HTR-8/SVneo (cell line): ENCODE results near the gene RNF141.
A peak's percentile ranks its signal among the peaks of the same experiment; 100 is the strongest.

Source experiments
- DNase-seq: peaks from one replicate; pipeline ENCODE4 v3.0.0; 2011; ENCODE audit warnings: low spot score, mixed read lengths; ENCODE audit not compliant: insufficient read length
- FAIRE-seq: peaks from 2 replicates; lab custom pipeline; 2011; peaks lifted over from hg19 to GRCh38; lab: Jason Lieb, UNC

RNF141 gene

GRCh38 chr11:10486161-10486840, 54.7 kb downstream of the RNF141 start:
- DNase-seq (no peak), FAIRE-seq (no peak)

- no peak for FAIRE-seq
- no peak for DNase-seq
Measured at GRCh38 chr11:10485646-10486045, 55.3 kb downstream of the RNF141 start.

- no peak for DNase-seq
- FAIRE-seq: no peak
Measured at GRCh38 chr11:10484461-10485180, 56.4 kb downstream of the RNF141 start.

- FAIRE-seq: no peak
- DNase-seq: no peak
Measured at GRCh38 chr11:10483584-10483983, 57.4 kb downstream of the RNF141 start.

GRCh38 chr11:10483174-10483573, 57.8 kb downstream of the RNF141 start:
- no peak for FAIRE-seq

GRCh38 chr11:10481560-10482349, 59.2 kb downstream of the RNF141 start:
- FAIRE-seq: no peak
- DNase-seq: no peak

More at GRCh38 chr11:10483174-10483573, 57.8 kb downstream of the RNF141 start:
- no peak for DNase-seq

GRCh38 chr11:10480760-10481159, 60.2 kb downstream of the RNF141 start:
- FAIRE-seq (no peak), DNase-seq (no peak)

GRCh38 chr11:10480026-10480425, 61.0 kb downstream of the RNF141 start:
- FAIRE-seq: no peak

GRCh38 chr11:10478574-10479550, 62.1 kb downstream of the RNF141 start:
- FAIRE-seq: no peak

More at GRCh38 chr11:10480026-10480425, 61.0 kb downstream of the RNF141 start:
- DNase-seq: no peak

GRCh38 chr11:10478066-10478465, 62.9 kb downstream of the RNF141 start:
- FAIRE-seq (no peak), DNase-seq (no peak)

More at GRCh38 chr11:10478574-10479550, 62.1 kb downstream of the RNF141 start:
- DNase-seq: no peak

- no peak for DNase-seq
Measured at GRCh38 chr11:10477690-10478046, 63.3 kb downstream of the RNF141 start.

GRCh38 chr11:10476927-10477689, 63.9 kb downstream of the RNF141 start:
- peak; percentile 60 for FAIRE-seq
- no peak for DNase-seq

More at GRCh38 chr11:10477690-10478046, 63.3 kb downstream of the RNF141 start:
- FAIRE-seq: no peak

GRCh38 chr11:10476342-10476741, 64.6 kb downstream of the RNF141 start:
- DNase-seq (no peak), FAIRE-seq (no peak)

GRCh38 chr11:10474551-10474950, 66.4 kb downstream of the RNF141 start:
- no peak for DNase-seq
- FAIRE-seq: no peak

GRCh38 chr11:10473371-10473770, 67.6 kb downstream of the RNF141 start:
- DNase-seq (no peak), FAIRE-seq (no peak)

GRCh38 chr11:10462746-10463300, 78.2 kb downstream of the RNF141 start:
- FAIRE-seq (no peak), DNase-seq (no peak)
